Suprapubic skin (tissue), 4 donors: Measurements from ENCODE around the gene WWOX.

ENCODE experiments used
- CTCF ChIP-seq, 2 donors: fragments of 200-600 bp in 1 of 2; fragments of 450-650 bp in 1 of 2; sonication (generic) in 1 of 2; IDR thresholded peaks; one replicate each; pipeline ENCODE4 v1.5.1; 2016 to 2019; ENCODE audit warnings: antibody characterized with exemption in 2 of 2, mild to moderate bottlenecking in 1 of 2, moderate library complexity in 1 of 2
- EP300 ChIP-seq: sonication (generic); formaldehyde crosslinking; IDR thresholded peaks from one replicate; pipeline ENCODE4 v1.6.1; 2017; ENCODE audit warnings: antibody characterized with exemption
- POLR2A ChIP-seq, 2 donors: fragments of 450-650 bp; IDR thresholded peaks; one replicate each; pipeline ENCODE4 v1.6.1; 2017; ENCODE audit warnings: antibody characterized with exemption in 2 of 2, mild to moderate bottlenecking in 2 of 2, moderate library complexity in 2 of 2
- POLR2AphosphoS5 ChIP-seq, 3 donors: sonication (generic); formaldehyde crosslinking; IDR thresholded peaks; one replicate each; pipeline ENCODE4 v1.6.1; 2017; ENCODE audit warnings: antibody characterized with exemption in 3 of 3

- TF ChIP-seq CTCF (IDR thresholded peaks at IDR 0.05) (no peak), POLR2AphosphoS5 (IDR thresholded peaks at IDR 0.05) (no peak), POLR2A (IDR thresholded peaks at IDR 0.05) (no peak), EP300 (no peak)
Measured at GRCh38 chr16:78372277-78372676, 272.8 kb downstream of the WWOX start.
